Thyroid gland (tissue), 4 donors: ENCODE results near the gene EXPH5. TPM values are rescaled to one million over a fixed set of nuclear protein-coding genes. Genes with fewer than 3 reads are reported as not detected.

Experiments used
- DNase-seq, 2 donors: peaks; one replicate each; pipeline ENCODE4 v3.0.0-alpha.2; 2019
- H3K27ac ChIP-seq, 3 donors: fragments of 200-600 bp; sonication (generic); 1 replicate in 2 of 3; 2 replicates in 1 of 3; pipeline ENCODE4 v1.5.1; 2016 to 2019; ENCODE audit warnings: mild to moderate bottlenecking in 1 of 3, moderate library complexity in 1 of 3
- H3K27me3 ChIP-seq: fragments of 200-600 bp; sonication (generic); one replicate; pipeline ENCODE4 v1.5.1; 2019
- H3K36me3 ChIP-seq, 2 donors: fragments of 200-600 bp; sonication (generic); one replicate each; pipeline ENCODE4 v1.5.1; 2016 to 2019
- H3K4me1 ChIP-seq, 2 donors: fragments of 200-600 bp; sonication (generic); one replicate each; pipeline ENCODE4 v1.5.1; 2017 to 2019
- H3K4me3 ChIP-seq, 3 donors: fragments of 200-600 bp; sonication (generic); replicated peaks in 1 of 3; 1 replicate in 2 of 3; 2 replicates in 1 of 3; pipeline ENCODE4 v1.5.1; 2016; ENCODE audit warnings: mild to moderate bottlenecking in 1 of 3
- H3K9me3 ChIP-seq: fragments of 200-600 bp; sonication (generic); one replicate; pipeline ENCODE4 v1.5.1; 2017
- CTCF ChIP-seq, 6 experiments: fragments of 200-600 bp in 3 of 6; fragments of 450-650 bp in 3 of 6; sonication (generic) in 3 of 6; IDR thresholded peaks; one replicate each; pipeline ENCODE4 v1.5.1; 2016 to 2019; ENCODE audit warnings: antibody characterized with exemption in 6 of 6, mild to moderate bottlenecking in 2 of 6, inconsistent platforms in 1 of 6, moderate library complexity in 1 of 6
- POLR2A ChIP-seq, 2 donors: fragments of 450-650 bp; IDR thresholded peaks; one replicate each; pipeline ENCODE4 v1.6.1; 2017; ENCODE audit warnings: antibody characterized with exemption in 2 of 2, mild to moderate bottlenecking in 2 of 2, moderate library complexity in 1 of 2
- WGBS, 2 donors: methylation state at CpG; one replicate each; pipeline ENCODE4 v1.1.5; 2017; 5-methylcytosine and 5-hydroxymethylcytosine counted together
- intact Hi-C: fragments of 100-400 bp; cut with DNase I; formaldehyde crosslinking; loops from one replicate; pipeline ENCODE4 v1.15.1; 2023
- total RNA-seq, 4 donors: library from RNA; depleted of rRNA; stranded (reverse); fragments of >200 nt; gene quantifications; one replicate each; pipeline ENCODE4 v1.2.3, GENCODE V29; 2016

Gene EXPH5
- total RNA-seq, 4 donors from 2014 or later = 4.5 to 12.2 (median 6.3) TPM

- DNase-seq = no peak
- WGBS, 2 donors = 93 to 95% methylated on average over 4 of the region's 4 CpGs
- TF ChIP-seq POLR2A (IDR thresholded peaks at IDR 0.05) = no peak
- no peak overlapping the region for H3K4me3 ChIP-seq
- no peaks in the 10 kb centered on the region for H3K9me3 ChIP-seq
- intact Hi-C loops = no loop called here
- H3K36me3 ChIP-seq = no peaks in the 10 kb centered on the region
- no peaks in the 10 kb centered on the region for H3K27me3 ChIP-seq
- no peak overlapping the region for H3K27ac ChIP-seq
- no peaks in the 10 kb centered on the region for H3K4me1 ChIP-seq
Observed at GRCh38 chr11:108574675-108575074, 18.9 kb downstream of the EXPH5 start.

- no peaks in the 10 kb centered on the region for H3K27me3 ChIP-seq
- WGBS, 2 donors = 87 to 92% methylated on average over 2 of the region's 2 CpGs
- TF ChIP-seq CTCF (IDR thresholded peaks at IDR 0.05) (no peak), POLR2A (IDR thresholded peaks at IDR 0.05) (no peak)
- H3K27ac ChIP-seq = no peak overlapping the region
- H3K9me3 ChIP-seq = no peaks in the 10 kb centered on the region
- intact Hi-C loops = no loop called here
- no peaks in the 10 kb centered on the region for H3K36me3 ChIP-seq
- DNase-seq = no peak
- H3K4me3 ChIP-seq = no peak overlapping the region
- no peaks in the 10 kb centered on the region for H3K4me1 ChIP-seq
Observed at GRCh38 chr11:108571001-108571400, 22.6 kb downstream of the EXPH5 start.

- intact Hi-C loops = no loop called here
- Histone ChIP-seq H3K27ac (no peak overlapping the region), H3K36me3 (no peaks in the 10 kb centered on the region), H3K4me3 (no peak overlapping the region), H3K9me3 (no peaks in the 10 kb centered on the region), H3K27me3 (no peaks in the 10 kb centered on the region), H3K4me1 (peaks cover 0 to 5% of the 10 kb centered on the region in 2 donors)
- 95 to 100% methylated on average over 1 of the region's 1 CpG for WGBS, 2 donors
- no peak for TF ChIP-seq CTCF (IDR thresholded peaks at IDR 0.05)
- DNase-seq = no peak
Observed at GRCh38 chr11:108569896-108570295, 23.7 kb downstream of the EXPH5 start.

- Histone ChIP-seq H3K4me1 (peaks cover 0 to 5% of the 10 kb centered on the region in 2 donors), H3K27me3 (no peaks in the 10 kb centered on the region), H3K9me3 (no peaks in the 10 kb centered on the region), H3K27ac (no peak overlapping the region), H3K36me3 (no peaks in the 10 kb centered on the region), H3K4me3 (no peak overlapping the region)
- 80 to 82% methylated on average over 5 to 11 of the region's 11 CpGs for WGBS, 2 donors
- TF ChIP-seq CTCF (IDR thresholded peaks at IDR 0.05) = no peak
- no peak for TF ChIP-seq POLR2A (IDR thresholded peaks at IDR 0.05)
- intact Hi-C loops = no loop called here
- DNase-seq = peak in 1 of 2 donors; percentile 9
Observed at GRCh38 chr11:108568195-108568858, 25.2 kb downstream of the EXPH5 start.

- TF ChIP-seq POLR2A (IDR thresholded peaks at IDR 0.05) (no peak), CTCF (IDR thresholded peaks at IDR 0.05) (no peak)
- Histone ChIP-seq H3K36me3 (no peaks in the 10 kb centered on the region), H3K4me1 (peaks cover 0 to 16% of the 10 kb centered on the region in 2 donors), H3K9me3 (no peaks in the 10 kb centered on the region), H3K27me3 (no peaks in the 10 kb centered on the region), H3K4me3 (no peak overlapping the region), H3K27ac (no peak overlapping the region)
- WGBS, 2 donors = 26 to 48% methylated on average over 3 of the region's 3 CpGs
- intact Hi-C loops = no loop called here
- no peak for DNase-seq
Observed at GRCh38 chr11:108565653-108566052, 27.9 kb downstream of the EXPH5 start.
